Subcutaneous abdominal adipose tissue (tissue), 5 donors: ENCODE results near the gene ETV6.

Source experiments
- H3K27ac ChIP-seq: one replicate; pipeline ENCODE4 v1.7.0; 2013; ENCODE audit warnings: low read depth, mild to moderate bottlenecking, inconsistent platforms, low read length, moderate library complexity
- H3K27me3 ChIP-seq, 5 donors: one replicate each; pipeline ENCODE4 v1.7.0; 2013; ENCODE audit warnings: low read length in 5 of 5, inconsistent platforms in 1 of 5; ENCODE audit not compliant: control insufficient read depth in 5 of 5, insufficient read depth in 4 of 5
- H3K36me3 ChIP-seq, 5 donors: one replicate each; pipeline ENCODE4 v1.7.0; 2013; ENCODE audit warnings: low read length in 5 of 5; ENCODE audit not compliant: control insufficient read depth in 5 of 5, insufficient read depth in 5 of 5
- H3K4me1 ChIP-seq, 5 donors: one replicate each; pipeline ENCODE4 v1.7.0; 2013; ENCODE audit warnings: low read length in 5 of 5, mild to moderate bottlenecking in 3 of 5, moderate library complexity in 1 of 5; ENCODE audit not compliant: control insufficient read depth in 5 of 5, insufficient read depth in 5 of 5
- H3K4me3 ChIP-seq, 5 donors: one replicate each; pipeline ENCODE4 v1.7.0; 2013; ENCODE audit warnings: low read length in 5 of 5, low read depth in 1 of 5
- H3K9ac ChIP-seq, 5 donors: one replicate each; pipeline ENCODE4 v1.7.0; 2013; ENCODE audit warnings: low read length in 5 of 5, mild to moderate bottlenecking in 4 of 5, moderate library complexity in 3 of 5
- H3K9me3 ChIP-seq, 5 donors: one replicate each; pipeline ENCODE4 v1.7.0; 2013; ENCODE audit warnings: low read length in 5 of 5; ENCODE audit not compliant: control insufficient read depth in 5 of 5
- donor health status: healthy.
- donor health status: healthy.
- donor health status: healthy.
- donor health status: healthy.
- donor health status: healthy.

ETV6 gene

DNA sequence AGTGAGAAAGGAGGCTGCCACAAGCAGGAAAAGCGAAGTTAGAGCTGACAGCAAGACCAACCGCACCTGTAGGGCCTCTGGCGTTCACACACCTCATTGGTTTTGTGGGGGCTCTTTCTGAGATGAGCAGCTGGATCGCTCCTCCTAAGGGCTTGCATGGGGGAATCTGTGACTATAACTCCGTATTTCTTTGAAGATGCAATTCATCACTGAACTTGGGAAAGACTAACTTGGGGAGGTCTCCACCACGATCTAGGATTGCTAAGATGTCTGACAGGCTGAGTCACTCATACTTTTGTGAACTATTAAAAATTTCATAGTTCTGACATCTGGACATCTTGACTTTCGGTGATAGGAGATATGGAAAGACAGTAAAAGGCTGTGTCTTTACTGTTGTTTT, 173.6 kb downstream of the ETV6 start:
- H3K27me3 ChIP-seq: no peaks in the 10 kb centered on the region
- H3K4me1 ChIP-seq: peaks cover 0 to 34% (median 25%) of the 10 kb centered on the region in 5 donors
- no peak overlapping the region for H3K9ac ChIP-seq
- H3K36me3 ChIP-seq: peaks cover 0 to 5% (median 0%) of the 10 kb centered on the region in 5 donors
- no peak overlapping the region for H3K4me3 ChIP-seq
- H3K27ac ChIP-seq: no peak overlapping the region
- H3K9me3 ChIP-seq: no peaks in the 10 kb centered on the region

DNA sequence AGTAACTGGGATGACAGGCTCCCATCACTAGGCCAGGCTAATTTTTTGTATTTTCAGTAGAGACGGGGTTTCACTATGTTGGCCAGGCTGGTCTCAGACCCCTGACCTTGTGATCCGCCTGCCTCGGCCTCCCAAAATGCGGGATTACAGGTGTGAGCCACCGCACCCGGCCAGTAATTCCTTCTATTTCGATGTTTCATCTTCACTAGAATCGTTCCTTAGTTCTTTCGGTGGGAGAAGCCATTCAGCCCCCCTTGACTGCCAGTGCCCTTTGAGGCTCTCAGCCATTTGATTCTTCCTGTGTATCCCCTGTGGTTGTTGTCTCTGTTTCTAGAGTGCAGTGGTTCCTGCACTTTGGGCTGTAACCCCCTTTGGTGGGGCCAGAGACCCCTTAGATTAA, 174.1 kb downstream of the ETV6 start:
- Histone ChIP-seq H3K9ac (no peak overlapping the region), H3K27me3 (no peaks in the 10 kb centered on the region), H3K4me3 (no peak overlapping the region), H3K4me1 (peaks cover 0 to 37% (median 27%) of the 10 kb centered on the region in 5 donors), H3K9me3 (no peaks in the 10 kb centered on the region), H3K36me3 (peaks cover 0 to 5% (median 0%) of the 10 kb centered on the region in 5 donors), H3K27ac (no peak overlapping the region)

DNA sequence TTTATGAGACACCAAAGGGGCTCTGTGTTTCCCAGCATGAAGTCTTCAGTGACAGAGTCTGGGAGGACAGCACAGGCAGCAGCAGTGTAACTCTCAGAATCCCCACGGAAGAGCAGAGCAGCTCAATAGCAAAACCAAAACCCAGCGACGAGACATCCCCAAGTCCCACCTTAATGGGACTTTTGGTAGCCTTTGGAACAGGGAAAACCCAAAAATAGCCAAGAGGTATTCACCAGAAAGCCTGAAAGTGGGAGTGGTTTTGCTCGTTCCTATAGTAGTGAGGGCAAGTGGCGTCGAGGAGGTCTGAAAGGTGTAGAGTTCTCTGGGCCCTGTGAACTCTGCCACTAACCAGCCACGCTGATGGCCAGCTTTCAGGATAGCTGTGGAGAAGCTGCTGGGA, 174.6 kb downstream of the ETV6 start:
- H3K27me3 ChIP-seq: no peaks in the 10 kb centered on the region
- H3K4me1 ChIP-seq: peaks cover 0 to 40% (median 30%) of the 10 kb centered on the region in 5 donors
- no peaks in the 10 kb centered on the region for H3K9me3 ChIP-seq
- no peak overlapping the region for H3K9ac ChIP-seq
- H3K27ac ChIP-seq: no peak overlapping the region
- H3K4me3 ChIP-seq: no peak overlapping the region
- peaks cover 0 to 1% (median 0%) of the 10 kb centered on the region in 5 donors for H3K36me3 ChIP-seq

DNA sequence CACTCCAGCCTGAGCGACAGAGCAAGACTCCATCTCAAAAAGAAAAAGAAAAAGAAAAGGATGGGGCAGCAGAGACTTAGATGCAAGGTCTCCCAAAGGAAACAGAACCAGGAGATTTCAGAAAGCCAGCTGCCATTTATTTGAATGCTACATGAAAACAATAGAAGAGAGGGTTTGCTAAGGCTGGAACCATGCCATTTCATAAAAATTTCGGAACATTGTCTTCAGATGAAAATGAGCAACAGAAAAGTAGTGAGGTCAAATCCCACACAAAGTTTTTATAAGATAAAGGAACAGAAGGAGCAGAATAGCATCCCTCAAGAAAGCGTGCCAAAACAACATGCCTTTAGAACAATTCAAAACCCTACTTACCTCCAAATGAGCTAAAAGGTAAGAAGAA, 175.3 kb downstream of the ETV6 start:
- Histone ChIP-seq H3K4me1 (peaks cover 2 to 46% (median 32%) of the 10 kb centered on the region in 5 donors), H3K27ac (no peak overlapping the region), H3K9ac (no peak overlapping the region), H3K27me3 (no peaks in the 10 kb centered on the region), H3K4me3 (no peak overlapping the region), H3K9me3 (no peaks in the 10 kb centered on the region), H3K36me3 (no peaks in the 10 kb centered on the region)

DNA sequence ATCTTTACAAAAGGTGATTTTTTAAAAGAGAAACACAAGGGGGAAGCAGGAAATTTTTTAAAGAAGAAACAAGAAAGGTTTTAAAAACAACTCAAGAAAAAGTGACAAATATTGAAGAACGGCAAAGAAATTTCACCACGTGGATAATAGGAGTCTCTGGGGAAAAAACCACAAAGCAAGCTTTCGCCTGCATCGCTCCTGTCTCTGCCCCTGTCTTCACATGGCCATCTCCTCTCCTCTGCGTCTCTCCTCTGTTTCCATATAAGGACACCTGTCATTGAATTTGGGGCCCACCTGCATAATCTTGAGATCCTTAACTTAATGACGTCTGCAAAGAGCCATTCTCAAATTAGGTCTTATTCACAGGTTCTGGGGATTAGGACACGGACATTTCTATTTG, 175.8 kb downstream of the ETV6 start:
- Histone ChIP-seq H3K36me3 (no peaks in the 10 kb centered on the region), H3K9ac (no peak overlapping the region), H3K4me1 (peaks cover 6 to 52% (median 38%) of the 10 kb centered on the region in 5 donors), H3K9me3 (no peaks in the 10 kb centered on the region), H3K4me3 (no peak overlapping the region), H3K27ac (no peak overlapping the region), H3K27me3 (no peaks in the 10 kb centered on the region)

DNA sequence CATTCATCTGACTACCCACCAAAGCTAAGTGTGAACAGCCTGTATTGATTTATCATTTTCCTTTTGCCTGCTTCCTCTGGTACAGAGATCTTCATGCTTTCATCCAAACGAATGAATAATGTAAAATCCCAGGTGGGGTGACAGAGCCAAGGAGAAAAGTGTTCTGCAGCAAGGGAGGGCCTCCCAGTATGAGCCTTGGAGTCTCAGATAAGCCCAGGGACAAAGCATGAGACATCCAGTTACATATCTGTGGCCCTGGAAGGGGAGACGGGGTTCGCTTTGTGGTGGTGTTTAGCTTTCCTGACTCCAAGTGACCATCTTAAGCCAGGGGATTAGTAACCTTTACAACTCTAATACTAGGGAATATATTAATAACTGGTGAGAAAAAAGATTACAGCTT, 177.1 kb downstream of the ETV6 start:
- Histone ChIP-seq H3K9me3 (no peaks in the 10 kb centered on the region), H3K9ac (no peak overlapping the region), H3K27me3 (no peaks in the 10 kb centered on the region), H3K27ac (peak overlapping the region; percentile 62), H3K4me3 (no peak overlapping the region), H3K4me1 (peaks cover 7 to 59% (median 42%) of the 10 kb centered on the region in 5 donors), H3K36me3 (no peaks in the 10 kb centered on the region)

DNA sequence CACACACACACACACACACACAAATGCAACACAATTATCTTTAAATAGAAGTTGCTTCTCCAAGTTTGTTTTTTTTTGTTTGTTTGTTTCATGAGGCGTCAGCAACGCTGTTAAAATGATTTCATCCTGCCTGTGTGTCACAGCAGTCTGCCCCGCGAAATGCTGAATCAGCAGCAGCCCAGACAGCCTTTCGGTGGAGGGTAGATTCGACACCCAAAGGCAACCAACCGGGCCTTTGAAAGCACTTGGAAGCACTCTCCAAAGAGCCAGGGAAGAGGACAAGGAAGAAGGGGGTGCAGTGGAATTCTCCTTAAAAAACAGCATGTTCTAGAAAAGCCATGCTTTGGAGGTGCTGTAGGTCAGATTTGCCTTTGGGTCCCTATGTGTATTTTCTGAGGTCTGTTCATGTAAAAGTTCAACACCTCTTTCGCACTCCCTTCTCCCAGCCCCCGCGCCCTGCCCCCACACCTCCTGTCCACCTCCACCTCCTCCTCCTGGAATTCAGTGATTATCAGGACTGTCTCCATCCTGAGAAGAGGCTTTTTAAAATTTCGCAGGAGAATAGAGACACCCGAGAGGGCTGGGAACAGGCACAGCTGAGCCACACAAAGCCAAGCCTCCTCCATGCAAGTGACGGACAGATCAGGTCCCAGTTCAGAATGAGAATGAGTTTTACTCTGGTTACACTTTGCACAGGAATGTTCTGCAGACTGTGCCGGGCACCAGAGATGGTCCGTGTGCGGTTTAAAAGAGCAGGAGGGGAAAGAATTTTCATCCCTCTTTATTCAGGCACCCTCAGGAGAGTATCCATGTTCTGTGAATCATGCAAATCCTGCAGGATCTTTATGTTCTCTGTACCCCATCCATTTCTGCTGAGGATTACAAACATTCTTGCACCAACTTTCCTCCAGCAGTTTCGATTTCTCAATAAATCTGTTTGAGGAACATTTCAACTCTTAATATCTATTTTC, 177.9 kb downstream of the ETV6 start:
- H3K4me1 ChIP-seq: peaks cover 7 to 52% (median 37%) of the 10 kb centered on the region in 5 donors
- no peak overlapping the region for H3K9ac ChIP-seq
- H3K27ac ChIP-seq: peak overlapping the region; percentile 62
- H3K4me3 ChIP-seq: peak overlapping the region; percentile 5 to 59 (median 28)
- no peaks in the 10 kb centered on the region for H3K36me3 ChIP-seq
- no peaks in the 10 kb centered on the region for H3K27me3 ChIP-seq
- no peaks in the 10 kb centered on the region for H3K9me3 ChIP-seq

DNA sequence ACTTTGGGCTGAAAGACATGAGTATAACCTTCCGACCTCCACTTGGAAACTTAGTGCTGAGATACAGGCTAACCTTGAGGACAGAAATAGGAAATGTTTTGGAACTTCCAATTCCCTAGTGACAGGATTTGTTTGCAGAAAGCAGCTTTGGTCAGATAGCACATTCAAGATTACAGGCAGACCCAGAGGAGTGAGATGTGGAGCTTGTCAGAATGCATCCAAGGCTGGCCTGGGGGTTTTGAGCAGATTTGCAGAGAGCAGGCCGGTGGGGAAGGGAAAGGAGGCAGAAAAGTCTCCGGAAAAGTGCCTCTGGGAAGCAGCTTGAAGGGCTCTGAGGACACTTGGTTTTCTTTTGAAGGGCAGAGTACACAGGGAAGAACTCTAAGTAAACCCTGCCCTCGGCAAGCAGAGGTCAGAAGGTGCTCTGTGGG, 180.3 kb downstream of the ETV6 start:
- H3K4me1 ChIP-seq: peaks cover 7 to 56% (median 41%) of the 10 kb centered on the region in 5 donors
- H3K9ac ChIP-seq: peak overlapping the region in 2 of 5 donors; percentile 14 to 31
- H3K36me3 ChIP-seq: no peaks in the 10 kb centered on the region

DNA sequence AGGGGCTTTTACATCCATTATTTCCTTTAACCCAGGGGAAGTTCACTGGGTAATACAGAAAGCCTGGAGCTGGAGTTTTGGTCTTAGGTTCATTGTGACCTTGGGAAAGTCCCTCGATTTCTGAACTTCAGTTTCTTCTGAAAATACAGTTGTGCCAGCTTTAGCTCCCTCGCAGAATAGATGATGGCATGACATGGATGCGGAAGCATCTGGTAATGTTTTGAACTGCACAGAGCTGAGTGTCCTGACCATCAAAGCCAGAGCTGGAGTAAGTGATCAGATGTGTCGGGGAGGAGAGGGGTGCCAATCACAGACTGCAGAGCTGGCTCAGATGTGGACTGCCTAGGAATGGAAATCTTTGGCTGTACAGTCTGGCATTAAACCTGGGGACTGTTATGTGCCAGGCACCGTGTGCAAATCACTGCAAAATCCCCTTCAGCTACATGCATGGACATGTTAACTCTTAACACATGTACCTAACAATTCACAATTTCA, 180.9 kb downstream of the ETV6 start:
- Histone ChIP-seq H3K36me3 (no peaks in the 10 kb centered on the region), H3K27ac (no peak overlapping the region), H3K4me3 (peak overlapping the region in 1 of 5 donors; percentile 25), H3K9me3 (no peaks in the 10 kb centered on the region), H3K9ac (peak overlapping the region in 1 of 5 donors; percentile 14), H3K4me1 (peaks cover 7 to 61% (median 43%) of the 10 kb centered on the region in 5 donors), H3K27me3 (no peaks in the 10 kb centered on the region)

More for the DNA sequence above, 180.3 kb downstream of the ETV6 start:
- H3K27ac ChIP-seq: no peak overlapping the region
- H3K27me3 ChIP-seq: no peaks in the 10 kb centered on the region
- no peak overlapping the region for H3K4me3 ChIP-seq
- no peaks in the 10 kb centered on the region for H3K9me3 ChIP-seq

DNA sequence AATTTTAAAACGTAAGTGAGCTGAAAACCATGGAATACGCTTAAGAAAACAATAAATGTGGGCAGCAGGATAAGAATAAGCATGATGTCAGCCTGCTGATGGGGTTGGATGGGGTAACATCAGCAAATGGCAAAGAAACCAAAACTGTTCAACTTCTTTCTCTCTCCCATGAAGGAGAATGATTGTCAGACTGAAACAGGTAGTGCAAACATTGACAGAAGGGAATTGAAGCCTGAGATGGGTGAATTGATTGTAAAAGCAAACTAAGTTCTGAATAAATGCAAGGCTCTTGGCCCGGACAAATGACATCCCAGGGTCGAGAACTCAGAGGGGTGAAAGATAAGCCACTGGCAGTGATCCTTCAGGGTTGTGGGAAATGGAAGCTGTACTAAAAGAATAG, 182.6 kb downstream of the ETV6 start:
- Histone ChIP-seq H3K27me3 (no peaks in the 10 kb centered on the region), H3K27ac (no peak overlapping the region), H3K9ac (no peak overlapping the region), H3K4me1 (peaks cover 7 to 65% (median 45%) of the 10 kb centered on the region in 5 donors), H3K9me3 (no peaks in the 10 kb centered on the region), H3K4me3 (no peak overlapping the region), H3K36me3 (no peaks in the 10 kb centered on the region)
